GM12878 (cell line): ENCODE results near the gene POLD4. TPM values are rescaled to one million over a fixed set of nuclear protein-coding genes. Genes with fewer than 3 reads are reported as not detected.

Experiments
- BRCA1 ChIP-seq: IDR thresholded peaks from 2 replicates; pipeline ENCODE4 v1.6.1; 2011; ENCODE audit warnings: low read depth, low read length, improper control_type of control experiment
- EED ChIP-seq: sonication (generic); IDR thresholded peaks from 2 replicates; pipeline ENCODE4 v1.6.1; 2016; ENCODE audit warnings: antibody characterized with exemption, low read depth
- HCFC1 ChIP-seq: fragments of 150-350 bp; IDR thresholded peaks from 2 replicates; pipeline ENCODE4 v1.6.1; 2014; ENCODE audit warnings: low read length
- HDAC2 ChIP-seq: fragments of 200-600 bp; sonication (generic); IDR thresholded peaks from 2 replicates; pipeline ENCODE4 v1.6.1; 2017
- HDAC6 ChIP-seq: fragments of 200-600 bp; sonication (generic); IDR thresholded peaks from one replicate; pipeline ENCODE4 v1.8.0; 2017; ENCODE audit warnings: antibody characterized with exemption; ENCODE audit not compliant: unreplicated experiment
- HDGF ChIP-seq: fragments of 450-650 bp; IDR thresholded peaks from 2 replicates; pipeline ENCODE4 v1.6.1; 2016; ENCODE audit warnings: antibody characterized with exemption
- LARP7 ChIP-seq: fragments of 450-650 bp; IDR thresholded peaks from 2 replicates; pipeline ENCODE4 v1.6.1; 2017; ENCODE audit warnings: mild to moderate bottlenecking
- NBN ChIP-seq: fragments of 450-650 bp; IDR thresholded peaks from 2 replicates; pipeline ENCODE4 v1.6.1; 2016
- NFYB ChIP-seq: IDR thresholded peaks from 2 replicates; pipeline ENCODE4 v1.6.1; 2011; ENCODE audit warnings: low read depth, mild to moderate bottlenecking, low read length, improper control_type of control experiment, moderate library complexity; ENCODE audit not compliant: insufficient read depth
- RAD51 ChIP-seq: fragments of 450-650 bp; IDR thresholded peaks from 2 replicates; pipeline ENCODE4 v1.6.1; 2016; ENCODE audit warnings: moderate library complexity, mild to moderate bottlenecking, inconsistent platforms
- RELA ChIP-seq: fragments of 450-650 bp; IDR thresholded peaks from 2 replicates; pipeline ENCODE4 v1.8.0; 2014; ENCODE audit warnings: borderline replicate concordance; ENCODE audit not compliant: partially characterized antibody
- SREBF2 ChIP-seq: IDR thresholded peaks from 2 replicates; pipeline ENCODE4 v1.6.1; 2012; ENCODE audit warnings: mild to moderate bottlenecking, low read length
- WRNIP1 ChIP-seq: IDR thresholded peaks from 2 replicates; pipeline ENCODE4 v1.6.1; 2011; ENCODE audit warnings: low read depth, low read length, improper control_type of control experiment, borderline replicate concordance
- YY1 ChIP-seq: IDR thresholded peaks from 2 replicates; pipeline ENCODE4 v1.6.1; 2011; ENCODE audit warnings: low read depth, mild to moderate bottlenecking, low read length
- ZBED1 ChIP-seq: IDR thresholded peaks from 2 replicates; pipeline ENCODE4 v1.6.1; 2016; ENCODE audit warnings: borderline replicate concordance
- ZNF207 ChIP-seq: fragments of 450-650 bp; IDR thresholded peaks from 2 replicates; pipeline ENCODE4 v1.6.1; 2014; ENCODE audit warnings: antibody characterized with exemption, mild to moderate bottlenecking, borderline replicate concordance
- polyA plus RNA-seq, 11 experiments: library from polyadenylated mRNA; depleted of rRNA in 4 of 11; unstranded in 6 of 11; stranded (reverse) in 5 of 11; fragments of >200 nt; fragmentation: Nextera tagmentation in 4 of 11; fragmentation: Illumina TruSeq in 1 of 11; extraction: Ambion mirVana in 4 of 11; extraction: Trizol in 1 of 11; gene quantifications; 1 replicate in 1 of 11; 2 replicates in 10 of 11; pipeline versions ENCODE4 v1.2.1 to v1.2.3, GENCODE V29; 2011 to 2016; ENCODE audit warnings: inconsistent platforms in 2 of 11, missing spikeins in 2 of 11, low read depth in 1 of 11
- total RNA-seq, 4 experiments: library from RNA; depleted of rRNA in 3 of 4; stranded (reverse); fragments of >200 nt in 3 of 4; fragmentation: Illumina TruSeq in 1 of 4; extraction: Trizol in 1 of 4; gene quantifications; 2 replicates each; pipeline versions ENCODE4 v1.2.1 to v1.2.3, GENCODE V29; 2013 to 2021
- TF ChIP-seq, protein P1 (sequence below): fragments of 450-650 bp; formaldehyde crosslinking; IDR thresholded peaks from 2 replicates; pipeline ENCODE4 v1.5.0; 2022; ENCODE audit warnings: mild to moderate bottlenecking, missing genetic modification characterization
- TF ChIP-seq, protein P2 (sequence below): IDR thresholded peaks from 2 replicates; pipeline ENCODE4 v1.6.1; 2012; ENCODE audit warnings: low read depth, low read length, improper control_type of control experiment
- TF ChIP-seq, protein P3 (sequence below): fragments of 450-650 bp; IDR thresholded peaks from 2 replicates; pipeline ENCODE4 v1.6.1; 2017; ENCODE audit warnings: mild to moderate bottlenecking, moderate library complexity

Gene POLD4
- total and polyA plus RNA-seq, 10 of the 15 experiments (the other 5 are each of a cell fraction or from before 2014, with no cell fraction given): 8.1 to 176 (median 88.1) TPM

DNA sequence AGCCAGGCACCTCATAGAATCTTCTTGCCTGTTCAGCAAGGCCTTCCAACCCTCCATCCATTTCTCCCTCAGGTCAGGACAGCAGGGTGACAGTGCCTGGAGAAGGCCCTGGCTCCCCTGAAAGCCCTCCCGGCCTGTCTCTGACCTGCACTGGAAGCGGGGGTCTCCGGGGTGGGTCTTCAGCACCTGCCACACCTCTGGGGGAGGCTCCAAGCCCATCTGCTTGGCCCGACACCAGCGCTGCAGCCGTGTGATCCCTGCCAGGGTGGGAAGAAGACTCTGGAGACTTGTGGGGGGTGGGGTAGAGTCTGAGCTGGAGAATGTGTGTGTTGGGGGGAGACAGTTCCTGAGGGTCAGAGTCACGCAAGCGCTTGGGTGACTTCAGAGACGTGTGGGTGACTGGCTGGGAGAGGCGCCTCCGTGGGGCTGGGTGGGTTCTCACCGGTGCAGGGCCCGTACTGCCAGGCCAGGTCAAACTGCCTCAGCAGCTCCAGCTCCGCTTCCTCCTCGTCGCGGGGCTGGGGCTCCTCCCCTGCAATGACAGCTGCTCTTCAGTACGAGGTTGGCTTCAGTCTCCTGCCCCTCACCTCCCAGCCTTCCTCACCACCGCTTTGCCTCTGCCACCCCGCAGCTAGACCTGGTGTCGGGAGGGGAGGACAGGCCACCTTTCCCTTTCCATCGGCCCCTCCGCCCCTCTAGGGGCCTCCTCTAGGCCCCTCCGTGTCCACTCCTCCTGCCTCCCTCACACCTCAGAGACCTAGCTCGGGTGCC, 615 bp downstream of the POLD4 start (continued):
- TF ChIP-seq, protein P1, sequence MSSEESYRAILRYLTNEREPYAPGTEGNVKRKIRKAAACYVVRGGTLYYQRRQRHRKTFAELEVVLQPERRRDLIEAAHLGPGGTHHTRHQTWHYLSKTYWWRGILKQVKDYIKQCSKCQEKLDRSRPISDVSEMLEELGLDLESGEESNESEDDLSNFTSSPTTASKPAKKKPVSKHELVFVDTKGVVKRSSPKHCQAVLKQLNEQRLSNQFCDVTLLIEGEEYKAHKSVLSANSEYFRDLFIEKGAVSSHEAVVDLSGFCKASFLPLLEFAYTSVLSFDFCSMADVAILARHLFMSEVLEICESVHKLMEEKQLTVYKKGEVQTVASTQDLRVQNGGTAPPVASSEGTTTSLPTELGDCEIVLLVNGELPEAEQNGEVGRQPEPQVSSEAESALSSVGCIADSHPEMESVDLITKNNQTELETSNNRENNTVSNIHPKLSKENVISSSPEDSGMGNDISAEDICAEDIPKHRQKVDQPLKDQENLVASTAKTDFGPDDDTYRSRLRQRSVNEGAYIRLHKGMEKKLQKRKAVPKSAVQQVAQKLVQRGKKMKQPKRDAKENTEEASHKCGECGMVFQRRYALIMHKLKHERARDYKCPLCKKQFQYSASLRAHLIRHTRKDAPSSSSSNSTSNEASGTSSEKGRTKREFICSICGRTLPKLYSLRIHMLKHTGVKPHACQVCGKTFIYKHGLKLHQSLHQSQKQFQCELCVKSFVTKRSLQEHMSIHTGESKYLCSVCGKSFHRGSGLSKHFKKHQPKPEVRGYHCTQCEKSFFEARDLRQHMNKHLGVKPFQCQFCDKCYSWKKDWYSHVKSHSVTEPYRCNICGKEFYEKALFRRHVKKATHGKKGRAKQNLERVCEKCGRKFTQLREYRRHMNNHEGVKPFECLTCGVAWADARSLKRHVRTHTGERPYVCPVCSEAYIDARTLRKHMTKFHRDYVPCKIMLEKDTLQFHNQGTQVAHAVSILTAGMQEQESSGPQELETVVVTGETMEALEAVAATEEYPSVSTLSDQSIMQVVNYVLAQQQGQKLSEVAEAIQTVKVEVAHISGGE (CRISPR knock-in tag): no peak
- TF ChIP-seq NBN (peak; percentile 67; the same call in 1 of the 2 replicates), HDAC6 (no peak), NFYB (no peak), YY1 (no peak), WRNIP1 (no peak), SREBF2 (no peak), LARP7 (0 out of 2 replicates have a peak, but pooled peaks have one; percentile 84), ZBED1 (0 out of 2 replicates have a peak, but pooled peaks have one; percentile 26), HDAC2 (no peak), HDGF (no peak), BRCA1 (no peak), EED (peak; percentile 7; the same call in 1 of the 2 replicates), RAD51 (no peak), HCFC1 (no peak), ZNF207 (no peak), RELA (no peak)
- TF ChIP-seq, protein P2, sequence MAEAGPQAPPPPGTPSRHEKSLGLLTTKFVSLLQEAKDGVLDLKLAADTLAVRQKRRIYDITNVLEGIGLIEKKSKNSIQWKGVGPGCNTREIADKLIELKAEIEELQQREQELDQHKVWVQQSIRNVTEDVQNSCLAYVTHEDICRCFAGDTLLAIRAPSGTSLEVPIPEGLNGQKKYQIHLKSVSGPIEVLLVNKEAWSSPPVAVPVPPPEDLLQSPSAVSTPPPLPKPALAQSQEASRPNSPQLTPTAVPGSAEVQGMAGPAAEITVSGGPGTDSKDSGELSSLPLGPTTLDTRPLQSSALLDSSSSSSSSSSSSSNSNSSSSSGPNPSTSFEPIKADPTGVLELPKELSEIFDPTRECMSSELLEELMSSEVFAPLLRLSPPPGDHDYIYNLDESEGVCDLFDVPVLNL: no peak
- TF ChIP-seq, protein P3, sequence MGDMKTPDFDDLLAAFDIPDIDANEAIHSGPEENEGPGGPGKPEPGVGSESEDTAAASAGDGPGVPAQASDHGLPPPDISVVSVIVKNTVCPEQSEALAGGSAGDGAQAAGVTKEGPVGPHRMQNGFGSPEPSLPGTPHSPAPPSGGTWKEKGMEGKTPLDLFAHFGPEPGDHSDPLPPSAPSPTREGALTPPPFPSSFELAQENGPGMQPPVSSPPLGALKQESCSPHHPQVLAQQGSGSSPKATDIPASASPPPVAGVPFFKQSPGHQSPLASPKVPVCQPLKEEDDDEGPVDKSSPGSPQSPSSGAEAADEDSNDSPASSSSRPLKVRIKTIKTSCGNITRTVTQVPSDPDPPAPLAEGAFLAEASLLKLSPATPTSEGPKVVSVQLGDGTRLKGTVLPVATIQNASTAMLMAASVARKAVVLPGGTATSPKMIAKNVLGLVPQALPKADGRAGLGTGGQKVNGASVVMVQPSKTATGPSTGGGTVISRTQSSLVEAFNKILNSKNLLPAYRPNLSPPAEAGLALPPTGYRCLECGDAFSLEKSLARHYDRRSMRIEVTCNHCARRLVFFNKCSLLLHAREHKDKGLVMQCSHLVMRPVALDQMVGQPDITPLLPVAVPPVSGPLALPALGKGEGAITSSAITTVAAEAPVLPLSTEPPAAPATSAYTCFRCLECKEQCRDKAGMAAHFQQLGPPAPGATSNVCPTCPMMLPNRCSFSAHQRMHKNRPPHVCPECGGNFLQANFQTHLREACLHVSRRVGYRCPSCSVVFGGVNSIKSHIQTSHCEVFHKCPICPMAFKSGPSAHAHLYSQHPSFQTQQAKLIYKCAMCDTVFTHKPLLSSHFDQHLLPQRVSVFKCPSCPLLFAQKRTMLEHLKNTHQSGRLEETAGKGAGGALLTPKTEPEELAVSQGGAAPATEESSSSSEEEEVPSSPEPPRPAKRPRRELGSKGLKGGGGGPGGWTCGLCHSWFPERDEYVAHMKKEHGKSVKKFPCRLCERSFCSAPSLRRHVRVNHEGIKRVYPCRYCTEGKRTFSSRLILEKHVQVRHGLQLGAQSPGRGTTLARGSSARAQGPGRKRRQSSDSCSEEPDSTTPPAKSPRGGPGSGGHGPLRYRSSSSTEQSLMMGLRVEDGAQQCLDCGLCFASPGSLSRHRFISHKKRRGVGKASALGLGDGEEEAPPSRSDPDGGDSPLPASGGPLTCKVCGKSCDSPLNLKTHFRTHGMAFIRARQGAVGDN: no peak
